Adrenal gland (tissue), 12 donors: ENCODE results near the gene ZNHIT2. TPM values are rescaled to one million over a fixed set of nuclear protein-coding genes. Genes with fewer than 3 reads are reported as not detected.

Source experiments
- DNase-seq, 7 donors: peaks; one replicate each; pipeline ENCODE4 v3.0.0-alpha.2; 2019 to 2020
- H3K27ac ChIP-seq, 5 donors: fragments of 200-600 bp; sonication (generic) in 4 of 5; 1 replicate in 3 of 5; 2 replicates in 2 of 5; pipeline versions ENCODE4 v1.5.1 to v1.8.0; 2016 to 2020; ENCODE audit warnings: mild to moderate bottlenecking in 1 of 5
- H3K27me3 ChIP-seq: fragments of 200-600 bp; 2 replicates; pipeline ENCODE4 v1.8.0; 2021
- H3K36me3 ChIP-seq, 2 donors: fragments of 200-600 bp; replicated peaks in 1 of 2; 1 replicate in 1 of 2; 2 replicates in 1 of 2; pipeline versions ENCODE4 v1.5.1 to v1.8.0; 2018 to 2022
- H3K4me1 ChIP-seq, 2 donors: fragments of 200-600 bp; replicated peaks in 1 of 2; 1 replicate in 1 of 2; 2 replicates in 1 of 2; pipeline versions ENCODE4 v1.5.1 to v1.8.0; 2018 to 2021
- H3K4me3 ChIP-seq, 4 donors: fragments of 200-600 bp; sonication (generic) in 3 of 4; one replicate each; pipeline ENCODE4 v1.5.1; 2016 to 2018
- H3K9me3 ChIP-seq, 3 donors: fragments of 200-600 bp; sonication (generic) in 1 of 3; replicated peaks in 1 of 3; 1 replicate in 2 of 3; 2 replicates in 1 of 3; pipeline versions ENCODE4 v1.5.1 to v1.8.0; 2016 to 2021
- CTCF ChIP-seq, 6 experiments: fragments of 450-650 bp in 4 of 6; fragments of 200-600 bp in 2 of 6; sonication (generic) in 1 of 6; IDR thresholded peaks; 1 replicate in 5 of 6; 2 replicates in 1 of 6; pipeline versions ENCODE4 v1.5.1 to v1.8.0; 2016 to 2021; ENCODE audit warnings: antibody characterized with exemption in 6 of 6, mild to moderate bottlenecking in 2 of 6, moderate library complexity in 1 of 6
- POLR2A ChIP-seq, 2 donors: fragments of 450-650 bp; IDR thresholded peaks; one replicate each; pipeline ENCODE4 v1.6.1; 2017; ENCODE audit warnings: antibody characterized with exemption in 2 of 2, mild to moderate bottlenecking in 2 of 2, moderate library complexity in 1 of 2
- WGBS, 4 donors: extraction: QIAGEN DNeasy Blood & Tissue Kit in 2 of 4; methylation state at CpG; one replicate each; pipeline versions ENCODE4 v1.1.5 to v1.1.7; 2013 to 2017; 5-methylcytosine and 5-hydroxymethylcytosine counted together
- intact Hi-C, 2 donors: fragments of 100-400 bp; cut with DNase I; formaldehyde crosslinking; loops; one replicate each; pipeline versions ENCODE4 v1.14.1 to v1.15.0; 2022 to 2023
- polyA plus RNA-seq, 3 donors: library from polyadenylated mRNA; stranded (reverse); fragments of 200-250 nt in 2 of 3; fragments of 350-450 nt in 1 of 3; fragmentation: Illumina TruSeq in 1 of 3; extraction: RNeasy Lipid Tissue Mini Kit (QIAGEN cat#74804) in 1 of 3; gene quantifications; one replicate each; pipeline ENCODE4 v1.2.3, GENCODE V29; 2013 to 2014
- total RNA-seq, 9 donors: library from RNA; depleted of rRNA in 4 of 9; stranded (reverse); fragments of >200 nt in 4 of 9; fragments of 120-200 nt in 1 of 9; fragmentation: NEBNext Ultra II Directional in 1 of 9; extraction: Animal tissue kit (Norgen Biotek cat#: 25700) in 1 of 9; gene quantifications; one replicate each; pipeline versions ENCODE4 v1.1.0 to v1.2.4, GENCODE V29; 2013 to 2023
- donor health status: healthy with polysubstance abuse.
- donor health status: Bipolar disorder and iron deficiency.
- donor health status: DM: yes; HTN: yes; CAD: no.
- donor health status: DM: no; HTN: no; CAD: no.
- donor health status: DM: no; HTN: no; CAD: no.
- donor health status: DM: yes; HTN: yes; CAD: no.

ZNHIT2 gene
- total and polyA plus RNA-seq, 12 donors: 0.48 to 39.8 (median 20.5) TPM

- Histone ChIP-seq H3K9me3 (no peaks in the 10 kb centered on the region), H3K27me3 (no peaks in the 10 kb centered on the region), H3K36me3 (peaks cover 0 to 23% of the 10 kb centered on the region in 2 donors), H3K4me1 (peaks cover 20 to 33% of the 10 kb centered on the region in 2 donors), H3K27ac (peak overlapping the region; percentile 57 to 87 (median 84)), H3K4me3 (no peak overlapping the region)
- TF ChIP-seq CTCF (IDR thresholded peaks at IDR 0.05) (no peak), POLR2A (IDR thresholded peaks at IDR 0.05) (no peak)
- 46 to 52% (median 49%) methylated on average over 4 of the region's 4 CpGs for WGBS, 4 donors
- intact Hi-C loops: no loop called here
- peak in 1 of 7 donors; percentile 46 for DNase-seq
Measured at GRCh38 chr11:65104628-65105027, 12.9 kb downstream of the ZNHIT2 start.

GRCh38 chr11:65103476-65103875 lies 14.0 kb downstream of the ZNHIT2 start:
- DNase-seq: no peak
- TF ChIP-seq POLR2A (IDR thresholded peaks at IDR 0.05) (no peak), CTCF (IDR thresholded peaks at IDR 0.05) (no peak)
- Histone ChIP-seq H3K36me3 (peaks cover 0 to 19% of the 10 kb centered on the region in 2 donors), H3K4me1 (peaks cover 20 to 33% of the 10 kb centered on the region in 2 donors), H3K4me3 (no peak overlapping the region), H3K9me3 (no peaks in the 10 kb centered on the region), H3K27ac (peak overlapping the region; percentile 58 to 87 (median 84)), H3K27me3 (no peaks in the 10 kb centered on the region)
- intact Hi-C loops: no loop called here

- Histone ChIP-seq H3K4me1 (peaks cover 21 to 33% of the 10 kb centered on the region in 2 donors), H3K27ac (peak overlapping the region in 4 of 5 donors; percentile 9 to 87 (median 51)), H3K36me3 (peaks cover 0 to 14% of the 10 kb centered on the region in 2 donors), H3K27me3 (no peaks in the 10 kb centered on the region), H3K4me3 (no peak overlapping the region), H3K9me3 (no peaks in the 10 kb centered on the region)
- WGBS, 4 donors: 62 to 80% (median 75%) methylated on average over 8 of the region's 8 CpGs
- TF ChIP-seq POLR2A (IDR thresholded peaks at IDR 0.05) (no peak), CTCF (IDR thresholded peaks at IDR 0.05) (no peak)
- intact Hi-C loops: no loop called here
- no peak for DNase-seq
Measured at GRCh38 chr11:65102142-65103095, 15.1 kb downstream of the ZNHIT2 start.

- no peaks in the 10 kb centered on the region for H3K9me3 ChIP-seq
- intact Hi-C loops: no loop called here
- WGBS, 4 donors: 77 to 87% (median 83%) methylated on average over 6 of the region's 6 CpGs
- TF ChIP-seq POLR2A (IDR thresholded peaks at IDR 0.05) (no peak), CTCF (IDR thresholded peaks at IDR 0.05) (peak in 1 of 6 experiments; percentile 18)
- no peak for DNase-seq
- peak overlapping the region in 3 of 5 donors; percentile 3 to 87 (median 31) for H3K27ac ChIP-seq
- H3K4me3 ChIP-seq: no peak overlapping the region
- no peaks in the 10 kb centered on the region for H3K27me3 ChIP-seq
- H3K4me1 ChIP-seq: peaks cover 29 to 41% of the 10 kb centered on the region in 2 donors
- H3K36me3 ChIP-seq: peaks cover 0 to 13% of the 10 kb centered on the region in 2 donors
Measured at GRCh38 chr11:65100674-65101350, 16.7 kb downstream of the ZNHIT2 start.
